GM19463 (cell line): ENCODE results near the gene IFI27.

ENCODE experiments used
- ATAC-seq: cut with Tn5 transposase; IDR thresholded peaks from one replicate; pipeline ENCODE4 v1.9.1; 2021; ENCODE audit warnings: mild to moderate bottlenecking, moderate library complexity; ENCODE audit not compliant: unreplicated experiment

The IFI27 gene

DNA sequence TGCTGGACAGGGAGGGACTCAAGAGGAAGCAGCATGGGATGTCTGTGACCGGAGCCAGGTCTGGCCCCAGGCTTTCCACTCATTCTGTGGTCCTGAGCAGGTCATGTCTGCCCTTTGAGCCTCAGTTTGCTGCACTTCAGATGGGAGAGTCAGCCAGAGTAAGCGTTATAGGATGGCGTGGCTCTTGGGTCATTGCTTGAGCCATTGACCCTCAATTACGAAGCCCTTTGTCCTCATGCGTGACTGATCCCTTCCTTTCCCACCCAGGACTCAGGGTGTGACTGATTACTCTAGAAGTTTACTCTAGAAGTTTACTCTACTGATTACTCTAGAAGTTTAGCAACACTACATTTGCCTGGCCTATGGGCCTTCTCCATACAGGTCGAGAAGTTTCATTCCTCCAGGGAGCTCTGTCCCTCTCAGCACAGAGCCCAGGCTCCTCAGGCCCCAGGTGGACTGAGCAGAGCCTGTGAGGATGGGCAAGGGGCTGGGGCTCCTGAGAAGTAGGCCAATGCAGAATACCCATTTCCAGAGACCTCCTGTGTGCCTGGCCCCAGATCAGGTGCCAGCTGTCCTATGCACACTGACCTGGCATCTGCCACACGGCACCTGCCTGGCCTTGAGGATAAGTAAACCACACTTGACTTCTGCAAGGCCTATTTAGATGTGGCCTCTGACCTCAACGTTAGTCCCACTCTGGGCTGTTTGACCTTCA, 7.6 kb upstream of the IFI27 start:
- no peak for ATAC-seq

GRCh38 chr14:94103554-94104150, 6.9 kb upstream of the IFI27 start:
- no peak for ATAC-seq

- no peak for ATAC-seq
These were observed 5.8 kb upstream of the IFI27 start for GRCh38 chr14:94104731-94105130.

- no peak for ATAC-seq
These were observed 653 bp upstream of the IFI27 start for GRCh38 chr14:94109915-94110250.

DNA sequence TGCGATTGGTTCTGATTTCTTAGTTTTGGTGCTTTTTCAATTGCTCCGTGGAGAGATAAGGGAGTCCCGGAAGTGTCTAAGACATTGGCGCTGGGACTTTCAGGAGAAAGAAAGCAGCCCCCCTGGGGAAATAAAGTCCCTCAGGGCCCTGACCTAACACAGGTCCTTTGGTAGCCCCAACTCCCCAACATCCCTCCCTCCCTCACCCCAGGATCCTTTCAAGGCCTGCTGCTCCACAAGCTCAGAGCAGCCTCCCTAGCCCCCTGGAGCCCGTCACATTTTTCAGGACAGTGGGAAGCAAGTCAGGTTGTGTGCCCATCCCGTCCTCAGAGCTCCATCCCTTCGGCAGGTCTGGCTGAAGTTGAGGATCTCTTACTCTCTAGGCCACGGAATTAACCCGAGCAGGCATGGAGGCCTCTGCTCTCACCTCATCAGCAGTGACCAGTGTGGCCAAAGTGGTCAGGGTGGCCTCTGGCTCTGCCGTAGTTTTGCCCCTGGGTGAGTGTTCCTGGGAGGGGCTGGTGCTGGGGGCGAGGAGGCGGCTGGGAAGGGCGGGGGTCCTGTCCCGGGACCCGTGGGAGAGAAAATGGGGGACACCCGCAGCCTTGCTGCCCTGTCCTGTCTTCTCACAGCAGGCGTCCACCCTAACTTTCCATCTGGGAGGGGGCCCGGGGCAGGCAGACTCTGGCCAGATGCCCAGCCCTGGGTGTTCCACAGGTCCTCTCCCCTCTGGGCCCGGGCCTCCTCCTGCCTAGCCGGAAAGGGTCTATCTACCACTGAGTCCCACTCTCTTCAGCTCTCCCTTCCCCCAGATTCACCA, 950 bp downstream of the IFI27 start:
- no peak for ATAC-seq

DNA sequence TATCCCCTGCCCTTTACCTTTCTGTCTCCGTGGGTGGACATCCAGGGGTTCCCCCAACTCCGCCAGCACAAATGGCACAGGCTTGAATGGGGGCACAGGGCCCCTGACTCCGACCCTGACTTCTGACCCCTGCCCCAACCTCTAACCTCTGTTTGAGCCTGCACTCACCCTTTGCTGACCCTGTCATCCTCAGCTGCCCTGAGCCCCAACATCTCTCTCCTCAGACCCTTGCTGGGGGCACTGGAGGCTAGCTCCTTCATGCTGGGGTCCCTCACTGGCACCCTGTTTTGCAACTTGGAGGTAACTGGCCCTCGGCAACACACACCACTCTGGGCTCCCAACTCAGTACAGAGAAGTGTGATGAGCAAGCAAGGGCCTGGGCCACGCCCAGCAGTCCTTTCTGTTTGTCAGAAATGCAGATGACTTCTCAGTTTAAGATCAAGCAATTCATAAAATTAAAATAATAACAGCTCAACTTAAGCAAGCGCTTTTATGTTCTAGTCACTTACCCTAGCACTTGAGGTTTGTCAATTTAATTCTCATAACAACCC, 2.1 kb downstream of the IFI27 start:
- ATAC-seq, result no peak

DNA sequence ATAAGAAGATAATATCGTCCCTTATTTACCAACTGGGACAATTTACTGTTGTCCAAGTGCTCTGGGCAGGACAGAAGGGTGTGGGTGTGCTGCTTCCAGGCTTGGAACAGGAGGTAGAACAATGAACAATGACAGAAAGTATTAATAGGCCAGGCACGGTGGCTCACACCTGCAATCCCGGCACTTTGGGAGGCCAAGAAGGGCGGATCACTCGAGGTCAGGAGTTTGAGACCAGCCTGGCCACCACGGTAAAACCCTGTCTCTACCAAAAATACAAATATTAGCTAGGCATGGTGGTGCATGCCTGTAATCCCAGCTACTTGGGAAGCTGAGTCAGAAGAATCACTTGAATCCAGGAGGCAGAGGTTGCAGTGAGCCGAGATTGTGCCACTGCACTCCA, 2.5 kb downstream of the IFI27 start:
- no peak for ATAC-seq

- ATAC-seq, result no peak
These were observed 3.0 kb downstream of the IFI27 start for GRCh38 chr14:94113490-94113889.

DNA sequence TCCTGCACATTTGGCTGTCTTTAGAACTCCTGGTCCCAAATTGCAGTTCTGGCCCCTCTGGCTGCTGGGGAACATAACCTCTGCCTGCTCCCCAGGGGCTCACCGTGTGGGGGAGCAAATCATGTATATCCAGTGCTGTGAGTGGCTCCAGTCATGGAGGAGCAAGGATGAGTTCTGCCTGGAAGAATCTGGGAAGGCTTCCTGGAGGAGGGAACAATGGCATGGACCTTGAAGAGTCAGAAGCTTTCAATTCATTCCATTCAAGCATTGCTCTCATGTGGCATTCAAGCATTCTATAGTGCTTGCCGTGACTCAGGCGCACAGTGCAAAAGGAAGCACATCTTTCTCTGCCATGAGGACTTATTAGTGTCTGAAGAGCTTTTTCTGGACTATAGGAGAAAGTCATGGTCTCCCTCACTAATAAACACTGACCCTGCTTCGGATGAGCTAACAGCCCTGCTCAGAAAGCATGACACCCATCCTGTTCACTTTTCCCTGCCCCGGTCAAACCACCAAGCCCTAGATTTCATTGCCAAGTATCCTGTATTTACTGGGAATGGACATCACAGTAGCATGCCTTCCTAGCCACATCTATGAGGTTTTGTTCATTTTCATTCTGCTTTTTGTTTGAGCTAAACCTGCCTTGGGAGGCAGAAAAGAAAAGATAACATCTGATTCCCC, 3.5 kb downstream of the IFI27 start:
- ATAC-seq, result no peak

GRCh38 chr14:94114589-94115057, 4.1 kb downstream of the IFI27 start:
- no peak for ATAC-seq

DNA sequence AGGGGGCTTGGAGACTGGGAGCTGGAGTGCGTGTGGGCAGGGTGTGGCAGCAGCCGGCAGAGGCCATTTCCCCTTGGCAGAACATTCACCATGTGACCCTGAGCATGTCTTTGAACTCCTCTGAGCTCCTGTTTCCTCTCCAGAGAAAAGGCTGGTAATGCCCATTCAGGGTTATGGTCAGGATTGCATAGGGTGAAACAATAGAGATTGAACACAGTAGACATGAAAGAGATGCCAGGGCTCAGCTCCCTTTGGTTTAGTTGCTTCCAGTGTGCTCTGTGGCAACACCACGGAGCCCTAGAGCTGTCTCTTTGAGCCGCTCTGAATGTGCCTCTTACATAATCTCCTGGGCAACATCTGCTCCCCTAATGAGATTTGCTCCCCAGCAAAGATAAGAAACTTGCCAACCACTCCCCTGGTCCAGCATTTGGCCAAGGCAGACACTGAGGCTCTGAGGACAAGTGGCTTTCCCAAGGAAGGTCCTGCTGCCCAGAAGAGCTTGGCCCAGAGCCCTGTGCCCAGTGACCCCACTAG, 4.6 kb downstream of the IFI27 start:
- ATAC-seq, result no peak

GRCh38 chr14:94115631-94116030, 5.1 kb downstream of the IFI27 start:
- ATAC-seq, result no peak

DNA sequence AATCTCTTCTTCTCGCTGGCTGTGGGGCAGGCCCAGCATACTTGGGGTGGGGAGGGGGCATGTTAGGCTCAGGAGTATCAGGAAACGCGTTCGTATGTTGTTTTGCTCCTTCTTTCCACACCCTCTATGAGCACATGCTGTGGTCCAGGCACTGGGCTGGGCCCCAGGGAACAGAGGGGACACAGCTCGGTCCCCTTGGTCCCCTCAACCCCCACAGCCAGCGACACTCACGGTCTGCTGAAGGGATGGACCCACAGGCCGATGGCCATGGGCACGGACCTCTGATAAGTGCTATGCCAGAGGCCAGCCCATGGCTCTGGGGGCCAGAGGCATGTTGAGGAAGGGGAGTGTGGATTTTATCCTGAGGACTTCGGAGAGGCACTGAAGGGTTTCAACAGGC, 6.2 kb downstream of the IFI27 start:
- ATAC-seq, result no peak

DNA sequence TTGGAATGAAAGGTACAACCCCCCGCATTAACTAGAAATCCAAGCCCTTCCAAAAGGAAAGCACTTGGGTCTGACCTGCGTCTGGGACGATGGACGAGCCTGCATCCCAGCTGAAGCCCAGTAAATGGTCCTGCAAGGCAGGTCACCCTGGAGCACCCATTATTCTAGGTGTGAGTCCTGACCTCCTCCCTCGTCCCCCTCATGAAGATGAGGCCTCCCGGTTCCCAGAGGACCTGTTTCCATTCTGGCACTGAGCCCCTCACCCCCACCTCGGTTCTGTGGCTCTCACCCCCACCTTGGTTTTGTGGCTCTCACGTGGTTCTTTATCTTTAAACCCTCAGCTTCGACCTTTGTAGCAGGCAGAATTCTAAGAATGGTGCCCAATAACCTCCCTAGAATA, 7.3 kb downstream of the IFI27 start:
- no peak for ATAC-seq

DNA sequence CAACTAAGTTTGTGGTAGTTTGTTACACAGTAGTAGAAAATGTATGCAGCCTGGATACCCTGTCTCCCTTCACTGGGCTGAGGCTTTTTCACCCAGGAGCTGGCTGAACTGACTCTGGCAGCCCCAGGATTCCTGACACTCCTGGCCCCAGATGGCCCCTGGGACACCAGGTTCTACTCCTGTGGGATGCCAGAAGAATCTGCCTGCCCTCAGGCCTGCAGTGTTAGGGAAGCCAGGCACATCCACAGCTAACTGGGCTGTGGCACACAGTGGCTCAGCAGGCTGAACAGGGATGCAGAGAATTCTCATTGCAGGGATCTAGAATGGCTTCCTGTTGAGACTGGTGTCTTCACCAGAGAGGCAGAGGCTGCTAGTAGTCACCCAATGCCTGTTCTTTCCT, 8.5 kb downstream of the IFI27 start:
- no peak for ATAC-seq

- ATAC-seq, result no peak
These were observed 10.3 kb downstream of the IFI27 start for GRCh38 chr14:94120667-94121340.

DNA sequence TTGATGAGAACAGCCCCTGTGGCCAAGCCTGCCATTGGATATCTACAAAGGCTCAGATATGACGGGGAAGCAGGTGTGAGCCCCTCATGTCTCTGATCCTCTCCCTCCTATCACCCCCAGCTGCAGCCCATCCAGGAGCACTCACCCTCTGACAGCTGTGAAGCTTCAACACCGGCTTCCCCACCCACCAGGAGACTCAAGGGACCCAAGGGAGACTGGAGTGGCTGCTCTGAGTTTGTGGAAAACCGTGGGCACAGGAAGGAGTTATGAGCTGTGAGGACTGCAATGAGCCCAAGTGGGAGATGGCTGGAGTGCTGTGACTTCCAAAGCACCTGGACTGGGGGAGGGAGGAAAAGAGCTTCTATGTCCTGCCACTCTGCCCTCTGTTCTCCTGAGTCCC, 10.9 kb downstream of the IFI27 start:
- no peak for ATAC-seq

DNA sequence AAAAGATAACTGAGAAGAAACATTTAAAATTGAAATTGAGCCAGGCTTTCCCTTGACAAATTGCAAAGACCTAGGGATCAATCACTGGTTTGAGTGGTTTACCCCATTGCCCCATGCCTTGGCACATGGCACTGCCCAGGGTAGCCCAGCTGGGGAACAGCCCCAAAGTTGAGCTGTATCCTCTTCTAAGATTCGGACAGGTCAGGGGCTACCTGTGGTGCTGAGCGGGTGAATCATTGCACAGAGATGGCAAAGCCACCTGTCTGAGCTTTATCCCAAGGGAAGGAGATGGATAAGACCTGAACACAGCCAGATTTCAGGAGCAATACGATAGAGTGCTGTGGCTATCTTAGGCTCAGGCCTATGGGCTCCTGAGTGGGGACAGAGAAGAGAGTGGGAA, 11.9 kb downstream of the IFI27 start:
- ATAC-seq, result no peak

DNA sequence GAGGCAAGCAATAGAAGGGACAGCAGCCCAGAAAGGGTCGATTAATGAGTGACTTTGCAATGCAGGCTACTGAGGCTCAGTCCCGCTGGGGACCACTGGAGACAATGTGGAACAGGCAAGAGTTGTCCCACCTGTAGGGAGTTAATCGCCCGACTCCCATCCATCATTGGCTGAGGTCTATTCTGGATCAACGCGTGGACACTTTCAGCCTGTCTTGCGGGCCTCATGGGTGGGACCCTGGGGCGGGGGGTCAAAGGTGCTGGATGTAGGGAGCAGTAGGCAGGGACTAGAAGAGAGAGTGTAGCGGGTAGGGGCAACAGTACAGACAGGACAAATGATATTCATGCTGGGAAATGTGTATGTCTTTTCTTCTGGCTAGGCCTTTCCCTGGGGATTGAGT, 12.8 kb downstream of the IFI27 start:
- ATAC-seq, result no peak

DNA sequence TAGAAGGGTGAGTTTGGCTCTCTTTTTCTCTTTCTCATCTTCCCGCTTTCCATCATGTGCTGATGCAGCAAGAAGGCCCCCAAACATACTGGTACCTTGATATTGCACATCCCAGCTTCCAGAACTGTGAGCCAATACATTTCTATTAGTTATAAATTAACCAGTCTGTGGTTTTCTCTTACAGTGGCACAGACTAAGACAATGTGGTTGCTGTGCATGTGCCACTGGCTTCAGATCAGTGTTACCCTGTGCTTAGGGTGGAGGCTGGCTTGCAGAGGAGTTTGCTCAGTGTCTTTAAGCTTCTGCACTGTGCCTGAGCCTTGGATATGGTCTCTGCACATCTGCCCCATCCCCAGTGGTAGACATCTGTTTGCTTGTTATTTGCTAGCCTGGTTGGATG, 13.3 kb downstream of the IFI27 start:
- no peak for ATAC-seq
